ENCODE measurements around the gene OGFRL1.

The OGFRL1 gene

GRCh38 chr6:71335544-71335943, 46.9 kb downstream of the OGFRL1 start:
- DNase-seq = no peak

GRCh38 chr6:71336901-71337300, 48.3 kb downstream of the OGFRL1 start:
- DNase-seq = no peak

DNA sequence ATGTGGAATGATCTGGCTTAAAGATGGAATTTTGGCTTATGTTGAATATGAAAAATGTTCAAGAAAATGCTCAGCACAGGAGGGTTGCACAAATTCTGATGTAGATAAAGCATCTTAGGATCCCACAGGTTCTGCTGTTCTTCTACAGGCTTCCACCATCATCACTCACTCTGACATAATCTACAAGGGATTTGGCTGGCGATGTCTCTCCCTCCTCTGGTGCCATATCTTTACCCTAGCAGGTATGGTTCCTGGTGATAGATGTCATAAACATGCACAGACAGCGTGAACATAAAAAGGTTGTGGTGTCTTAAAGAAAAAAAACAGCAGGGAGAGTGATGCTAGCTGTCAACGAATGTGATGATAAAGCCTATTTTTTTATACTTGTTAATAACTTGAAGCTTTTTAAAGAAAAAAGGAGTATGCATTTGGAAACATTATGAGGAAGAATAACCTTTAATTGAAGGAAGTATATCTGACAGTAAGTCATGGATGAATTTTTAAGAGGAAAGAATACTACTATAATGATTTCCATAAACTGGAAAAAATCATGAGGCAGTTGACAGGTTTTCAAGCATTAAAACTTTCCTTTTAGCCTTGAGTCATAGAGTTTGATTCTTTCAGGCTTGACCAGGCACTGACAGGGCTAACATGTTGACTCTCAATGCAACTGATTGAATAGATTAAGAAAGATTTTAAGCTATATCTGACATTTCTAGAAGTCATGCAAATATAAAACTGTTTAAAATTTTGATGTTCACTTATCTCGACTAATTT, 50.1 kb downstream of the OGFRL1 start:
- DNase-seq = no peak

DNA sequence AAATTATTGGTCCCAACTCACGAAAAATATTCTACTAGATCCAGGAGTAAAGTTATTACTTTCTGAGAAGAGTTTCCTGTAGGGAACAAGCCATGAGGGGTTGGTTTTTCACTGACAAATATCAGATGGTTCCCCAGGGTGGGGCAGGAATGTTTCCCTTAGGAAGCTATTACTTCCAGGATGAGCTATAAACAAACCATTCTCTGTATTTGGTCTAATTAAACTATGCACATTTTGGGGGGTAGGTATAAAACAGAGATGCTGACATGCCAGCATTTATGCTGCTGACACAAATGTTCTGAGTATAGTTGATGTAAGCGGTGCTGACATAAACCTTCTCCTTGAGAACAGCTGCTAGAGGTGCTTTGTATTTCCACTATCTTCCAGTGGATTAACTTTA, 54.2 kb downstream of the OGFRL1 start:
- no peak for DNase-seq

DNA sequence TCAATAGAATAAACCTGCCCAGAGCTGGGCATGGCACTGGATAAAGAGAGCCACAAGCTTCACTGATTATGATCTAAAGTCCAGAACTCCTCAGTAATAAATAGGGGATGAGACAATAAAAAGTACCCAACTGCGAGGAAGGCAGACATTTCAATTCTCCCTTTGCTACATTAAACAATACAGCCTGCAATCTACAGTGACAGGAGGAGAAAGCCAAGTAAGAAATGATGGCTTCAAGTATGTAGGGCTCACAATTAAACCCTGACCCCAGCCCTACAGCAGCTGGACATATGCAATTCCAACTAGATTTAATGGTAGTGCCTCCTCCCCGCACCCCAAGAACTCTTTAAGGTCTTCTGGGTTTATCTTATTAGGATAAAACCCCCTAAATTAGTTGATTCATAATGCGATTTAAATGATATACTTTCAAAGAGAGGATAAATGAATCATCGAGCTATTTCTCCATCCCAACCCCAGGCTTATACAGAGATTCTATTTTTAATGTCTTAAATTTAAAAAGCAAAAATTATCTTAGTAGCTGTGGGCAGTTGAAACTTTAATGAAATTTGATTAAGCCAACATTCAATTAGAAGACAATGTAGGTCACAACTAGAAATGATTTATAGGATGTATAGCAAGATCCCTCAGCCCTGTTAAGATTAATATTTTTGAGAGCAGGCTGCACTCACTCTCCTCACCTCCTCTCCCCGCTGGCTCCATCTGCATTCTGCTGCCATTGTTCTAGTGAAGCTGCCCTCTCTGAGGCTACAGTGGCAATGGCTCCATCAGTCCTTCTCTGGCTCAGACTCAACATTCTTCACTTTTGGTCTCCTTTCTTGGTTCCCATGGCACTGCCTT, 57.1 kb downstream of the OGFRL1 start:
- no peak for DNase-seq

DNA sequence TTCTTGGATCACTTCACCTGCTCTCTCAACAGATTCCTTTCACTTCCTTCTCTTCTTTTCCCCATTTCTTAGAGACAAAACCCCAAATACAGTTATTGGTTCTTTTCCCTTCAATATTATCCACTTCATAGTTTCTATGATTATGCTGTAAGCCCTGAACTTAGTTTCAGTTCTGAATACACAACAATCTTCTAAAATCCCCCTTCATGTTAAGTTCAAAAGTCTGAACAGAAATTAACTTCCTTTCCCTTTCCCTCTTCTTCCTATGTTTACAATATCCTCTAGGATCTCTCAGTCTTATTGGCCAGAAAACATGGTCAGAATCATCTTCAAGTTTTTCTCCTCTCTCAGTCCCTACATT, 57.7 kb downstream of the OGFRL1 start:
- DNase-seq = no peak

DNA sequence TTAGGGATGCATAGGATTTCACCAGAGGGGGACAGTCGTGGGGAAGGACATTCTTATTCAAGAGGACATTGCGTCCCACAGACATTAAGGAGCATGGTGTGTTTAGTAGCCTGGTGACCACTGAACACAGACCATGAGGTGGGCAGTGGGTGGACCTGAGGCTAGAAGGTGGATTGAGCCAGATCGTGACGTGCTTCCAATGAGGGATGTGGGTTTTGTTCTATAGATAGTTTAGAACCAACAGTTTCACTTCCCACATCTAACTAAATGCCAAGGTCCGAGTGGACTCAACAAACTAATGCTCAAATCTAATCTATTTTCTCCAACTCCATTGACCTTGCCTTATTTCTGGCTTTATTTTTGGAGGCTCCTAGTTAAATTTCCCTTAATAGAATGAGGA, 58.5 kb downstream of the OGFRL1 start:
- no peak for DNase-seq

GRCh38 chr6:71349395-71349794, 60.8 kb downstream of the OGFRL1 start:
- DNase-seq = no peak

- no peak for DNase-seq
Measured at GRCh38 chr6:71349976-71350615, 61.5 kb downstream of the OGFRL1 start.

DNA sequence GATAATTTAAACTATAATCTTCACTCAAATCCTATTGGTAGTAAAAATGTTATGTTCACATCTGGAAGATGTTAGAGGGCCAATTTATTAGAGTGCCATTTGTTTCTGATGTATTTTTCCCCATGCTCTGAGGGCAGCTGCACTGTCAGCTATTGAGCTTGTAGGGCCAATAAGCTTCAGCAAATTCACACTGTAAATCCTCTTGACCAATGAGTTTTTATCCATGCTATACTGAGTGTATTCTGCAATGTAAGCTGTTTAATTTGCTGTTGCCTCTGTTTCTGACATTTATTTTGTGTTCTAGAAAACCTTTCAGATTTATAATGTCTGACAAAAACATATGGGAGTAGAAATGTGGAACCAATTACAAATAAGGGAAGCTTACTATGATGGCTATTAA, 62.6 kb downstream of the OGFRL1 start:
- DNase-seq = no peak
